Measurements from ENCODE around the gene CLIC4. TPM values are rescaled to one million over a fixed set of nuclear protein-coding genes. Genes with fewer than 3 reads are reported as not detected.
"Not testable (repeated sequence)": the region's sequence is repeated elsewhere in the genome, so short reads cannot be mapped to it uniquely, and the experiment has no call there.

CLIC4 gene
- total RNA-seq, 1 donor from 2014 or later = 526 TPM

DNA sequence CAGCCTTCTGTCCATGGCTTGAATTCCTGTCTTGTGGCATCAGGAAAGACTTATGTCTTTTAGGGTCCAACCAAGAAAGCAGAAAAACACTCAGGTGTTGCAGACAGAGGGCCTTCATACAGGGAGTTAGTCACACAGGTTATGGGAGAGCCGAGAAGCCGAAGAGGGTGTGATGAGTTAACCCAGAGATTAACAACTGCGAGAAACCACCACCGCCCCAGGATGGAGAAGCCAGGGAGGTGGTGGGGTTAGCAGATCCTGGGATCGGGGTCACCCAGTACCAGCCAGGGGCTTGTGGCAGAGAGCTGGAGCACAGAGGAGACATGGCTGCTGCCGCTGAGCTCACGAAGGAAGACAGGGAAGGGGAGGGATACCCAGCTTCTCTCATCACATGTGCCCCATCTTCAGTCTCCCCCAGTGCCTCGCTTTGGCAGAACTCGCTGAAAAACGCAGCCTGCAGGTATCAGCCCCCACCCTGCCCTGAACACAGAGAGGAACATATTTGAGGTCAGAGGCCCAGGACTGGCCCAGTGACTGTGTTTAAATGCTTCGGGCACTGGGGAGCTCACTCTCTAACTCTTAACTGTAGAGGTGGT is 126.2 kb downstream of the CLIC4 start:
- no peak for DNase-seq (ENCODE audit: extremely low read depth, low read depth, low spot score)

- DNase-seq (ENCODE audit: extremely low read depth, low read depth, low spot score) = no peak
Measured at GRCh38 chr1:24872061-24872850, 127.0 kb downstream of the CLIC4 start.

DNA sequence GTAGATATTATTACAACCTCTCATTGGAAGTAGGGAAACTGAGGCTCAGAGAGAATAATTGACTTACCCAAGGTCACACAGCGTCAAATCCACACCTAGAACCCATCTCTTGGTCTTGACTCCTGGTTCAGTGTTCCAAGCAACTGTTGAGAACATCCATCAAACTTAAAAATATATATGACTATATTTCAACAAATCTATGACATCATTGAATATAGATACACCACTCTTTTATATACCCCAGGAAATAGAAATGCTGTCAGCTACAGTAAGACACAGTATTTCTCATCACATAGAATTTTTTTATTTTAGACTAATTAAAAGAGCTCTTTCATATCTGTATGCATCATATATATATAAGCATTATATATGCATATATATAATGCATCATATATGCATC is 127.9 kb downstream of the CLIC4 start:
- DNase-seq (ENCODE audit: extremely low read depth, low read depth, low spot score) = no peak

DNA sequence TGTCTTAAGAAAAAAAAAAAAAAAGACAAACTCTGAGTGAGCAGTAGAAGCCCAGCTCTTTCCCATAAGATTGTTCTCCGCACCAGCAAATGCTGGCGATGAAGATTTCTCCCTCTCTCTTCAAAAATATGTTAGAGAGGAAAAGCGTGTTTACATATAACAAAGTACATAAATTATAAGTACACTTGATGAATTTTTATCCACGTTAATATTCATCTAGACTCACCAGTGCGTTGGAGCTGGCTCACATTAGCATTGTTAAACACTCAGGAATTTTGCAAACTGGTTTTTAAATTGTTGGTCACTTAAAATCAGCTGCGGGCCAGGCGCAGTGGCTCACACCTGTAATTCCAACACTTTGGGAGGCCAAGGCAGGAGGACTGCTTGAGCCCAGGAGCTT is 128.8 kb downstream of the CLIC4 start:
- no peak for DNase-seq (ENCODE audit: extremely low read depth, low read depth, low spot score)

DNA sequence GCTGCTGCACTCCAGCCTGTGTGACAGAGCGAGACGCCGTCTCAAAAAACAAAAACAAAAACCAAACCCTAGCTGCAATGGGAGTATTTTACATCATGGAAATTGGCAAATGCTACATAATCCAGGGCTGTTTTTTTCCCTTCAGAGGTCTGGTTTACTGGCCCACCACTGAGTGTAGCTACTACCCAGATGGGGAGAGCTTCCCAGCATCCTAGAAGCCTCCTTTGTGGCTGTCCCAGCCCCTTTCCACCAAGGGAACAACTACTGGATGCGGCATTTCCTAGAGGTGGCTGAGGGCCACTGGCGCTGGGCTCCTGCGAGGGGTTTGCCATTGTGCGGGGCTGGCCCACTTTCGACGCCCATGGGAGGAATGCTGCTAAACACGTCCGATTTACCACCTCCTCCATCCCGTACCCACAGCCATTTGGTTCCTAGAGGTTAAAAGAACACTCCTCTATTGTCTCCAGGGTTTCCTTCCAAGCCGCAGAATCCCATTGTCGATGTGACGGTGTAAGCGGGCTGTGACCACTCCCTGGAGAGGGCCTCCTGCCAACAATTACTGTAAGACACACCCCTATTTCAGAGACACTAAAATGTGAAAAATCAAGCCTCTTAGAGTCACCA is 129.5 kb downstream of the CLIC4 start:
- DNase-seq (ENCODE audit: extremely low read depth, low read depth, low spot score) = no peak

- DNase-seq (ENCODE audit: extremely low read depth, low read depth, low spot score) = no peak
Measured at GRCh38 chr1:24875257-24875656, 130.0 kb downstream of the CLIC4 start.

GRCh38 chr1:24875991-24876506 is 130.8 kb downstream of the CLIC4 start:
- DNase-seq (ENCODE audit: extremely low read depth, low read depth, low spot score) = no peak

- no peak for DNase-seq (ENCODE audit: extremely low read depth, low read depth, low spot score)
Measured at GRCh38 chr1:24878045-24878444, 132.8 kb downstream of the CLIC4 start.

DNA sequence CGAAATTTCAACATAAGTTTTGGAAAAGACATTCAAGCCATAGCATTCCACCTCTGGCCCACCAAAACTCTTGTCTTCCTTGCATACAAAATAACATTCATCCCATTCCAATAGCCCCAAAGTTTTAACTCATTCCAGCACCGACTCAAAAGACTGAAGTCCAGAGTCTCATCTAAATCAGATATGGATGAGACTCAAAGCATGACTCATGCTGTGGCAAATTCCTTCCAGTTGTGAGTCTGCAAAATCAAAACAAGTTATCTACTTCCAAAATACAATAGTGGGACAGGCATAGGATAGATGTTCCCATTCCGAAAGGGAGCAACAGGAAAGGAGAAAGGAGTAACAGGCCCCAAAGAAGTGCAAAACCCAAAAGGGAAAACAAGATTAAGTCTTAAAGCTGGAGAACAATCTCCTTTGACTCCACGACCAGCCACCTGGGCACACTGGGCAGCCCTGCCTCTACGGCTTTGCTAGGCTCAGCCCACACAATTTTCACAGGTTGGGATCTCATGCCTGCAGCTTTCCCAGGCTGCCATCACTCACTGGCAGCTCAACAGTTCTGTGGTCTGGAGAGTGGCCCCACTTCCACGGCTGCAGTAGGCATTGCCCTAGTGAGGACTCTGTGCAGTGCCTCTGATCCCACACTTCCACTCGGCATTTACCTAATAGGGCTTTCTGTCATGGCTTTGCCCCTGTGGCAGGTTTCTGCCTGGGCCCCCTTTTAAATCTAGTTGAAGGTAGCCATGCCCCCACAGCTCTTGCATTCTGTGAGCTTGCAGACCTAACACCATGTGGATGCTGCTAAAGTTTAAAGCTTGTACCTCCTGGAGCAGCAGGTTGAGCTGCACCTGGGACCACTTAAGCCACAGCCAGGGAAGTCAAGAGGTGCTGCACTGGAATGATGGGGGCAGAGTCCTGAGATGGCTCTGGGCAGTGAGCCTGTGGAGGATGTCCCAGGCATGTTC is 133.8 kb downstream of the CLIC4 start:
- DNase-seq (ENCODE audit: extremely low read depth, low read depth, low spot score) = no peak

DNA sequence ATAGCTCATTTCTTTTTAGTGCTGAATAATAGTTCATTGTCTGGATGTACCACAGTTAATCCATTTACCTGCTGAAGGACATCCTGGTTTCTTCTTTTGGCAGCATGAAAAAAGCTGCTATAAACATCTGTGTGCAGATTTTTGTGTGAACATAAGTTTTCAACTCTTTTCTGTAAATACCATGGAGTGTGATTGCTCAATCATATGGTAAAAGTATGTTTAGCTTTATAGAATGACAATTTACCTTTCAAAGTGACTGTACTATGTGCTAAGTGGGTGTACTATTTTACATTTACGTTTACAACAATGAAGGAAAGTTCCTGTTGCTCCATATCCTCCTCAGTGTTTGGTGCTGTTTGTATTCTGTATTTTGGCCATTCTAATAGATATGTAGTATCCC is 135.8 kb downstream of the CLIC4 start:
- no peak for DNase-seq (ENCODE audit: extremely low read depth, low read depth, low spot score)

DNA sequence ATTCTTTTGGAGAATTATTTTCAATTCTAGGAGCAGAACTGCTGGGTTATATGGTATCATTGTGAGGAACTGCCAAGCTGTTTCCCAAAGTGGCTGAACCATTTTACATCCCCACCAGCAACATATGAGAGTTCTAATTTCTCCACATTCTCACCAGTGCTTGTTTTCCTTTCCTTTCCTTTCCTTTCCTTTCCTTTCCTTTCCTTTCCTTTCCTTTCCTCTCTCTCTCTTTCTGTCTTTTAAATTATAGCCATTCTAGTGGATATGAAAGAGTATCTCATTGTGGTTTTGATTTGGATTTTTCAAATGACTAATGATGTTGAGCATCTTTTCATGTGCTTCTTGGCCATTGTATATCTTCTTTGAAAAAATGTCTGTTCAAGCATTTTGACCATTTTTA is 139.5 kb downstream of the CLIC4 start:
- DNase-seq (ENCODE audit: extremely low read depth, low read depth, low spot score) = no peak

GRCh38 chr1:24886241-24886640 is 141.0 kb downstream of the CLIC4 start:
- DNase-seq (ENCODE audit: extremely low read depth, low read depth, low spot score) = no peak

- DNase-seq (ENCODE audit: extremely low read depth, low read depth, low spot score) = no peak
Measured at GRCh38 chr1:24888061-24888970, 143.1 kb downstream of the CLIC4 start.

GRCh38 chr1:24888971-24889676 is 143.9 kb downstream of the CLIC4 start:
- no peak for DNase-seq (ENCODE audit: extremely low read depth, low read depth, low spot score)

DNA sequence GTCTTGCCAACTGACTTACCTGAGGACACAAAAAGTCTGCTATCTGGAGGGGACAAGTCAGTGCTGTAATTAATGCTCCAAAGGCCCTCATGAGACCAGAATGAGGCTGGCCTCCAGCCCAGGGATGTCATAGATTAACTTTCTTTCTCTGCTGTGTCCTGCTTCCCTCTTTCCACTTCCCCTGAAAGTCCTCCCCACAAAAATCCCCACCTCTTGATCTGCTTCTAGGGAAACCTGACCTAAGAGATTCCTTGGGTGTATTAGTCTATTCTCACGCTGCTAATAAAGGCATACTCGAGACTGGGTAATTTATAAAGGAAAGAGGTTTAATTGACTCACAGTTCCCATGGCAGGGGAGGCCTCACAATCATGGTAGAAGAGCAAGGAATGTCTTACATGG is 145.6 kb downstream of the CLIC4 start:
- DNase-seq (ENCODE audit: extremely low read depth, low read depth, low spot score) = no peak

- not testable (repeated sequence) for DNase-seq (ENCODE audit: extremely low read depth, low read depth, low spot score)
Measured at GRCh38 chr1:24891367-24891766, 146.1 kb downstream of the CLIC4 start.

DNA sequence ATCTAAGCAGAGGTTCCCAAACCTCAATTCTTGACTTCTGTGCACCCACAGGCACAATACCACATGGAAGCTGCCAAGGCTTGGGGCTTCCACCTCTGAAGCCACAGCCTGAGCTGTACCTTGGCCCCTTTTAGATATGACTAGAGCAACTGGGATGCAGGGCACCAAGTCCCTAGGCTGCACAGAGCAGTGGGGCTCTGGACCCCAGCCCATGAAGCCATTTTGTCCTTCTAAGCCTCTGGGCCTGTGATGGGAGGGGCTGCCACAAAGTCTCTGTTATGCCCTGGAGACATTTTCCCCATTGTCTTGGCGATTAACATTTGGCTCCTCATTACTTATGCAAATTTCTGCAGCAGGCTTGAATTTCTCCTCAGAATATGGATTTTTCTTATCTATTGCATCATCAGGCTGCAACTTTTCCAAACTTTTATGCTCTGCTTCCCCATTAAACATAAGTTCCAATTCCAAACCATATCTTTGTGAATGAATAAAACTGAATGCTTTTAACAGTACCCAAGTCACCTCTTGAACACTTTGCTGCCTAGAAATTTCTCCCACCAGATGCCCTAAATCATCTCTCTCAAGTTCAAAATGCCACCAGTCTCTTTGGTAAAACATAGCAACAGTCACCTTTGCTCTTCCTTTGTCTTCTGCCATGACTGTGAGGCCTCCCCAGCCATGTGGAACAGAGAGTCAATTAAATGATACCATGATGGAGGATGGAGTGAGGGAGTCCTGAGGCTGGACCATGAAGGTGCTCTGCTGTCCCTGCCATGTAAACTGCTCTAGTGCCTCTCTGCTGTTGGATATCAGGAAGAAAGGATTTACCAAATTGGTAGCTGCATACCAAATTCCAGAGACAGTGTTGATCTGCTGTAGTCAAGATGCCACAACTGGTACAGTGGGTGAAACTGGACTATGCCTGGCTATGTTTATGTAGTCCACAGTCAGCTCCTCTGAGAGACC is 147.2 kb downstream of the CLIC4 start:
- no peak for DNase-seq (ENCODE audit: extremely low read depth, low read depth, low spot score)

GRCh38 chr1:24893431-24893830 is 148.2 kb downstream of the CLIC4 start:
- DNase-seq (ENCODE audit: extremely low read depth, low read depth, low spot score) = no peak
